Measurements from ENCODE around the gene LIM2.

DNA sequence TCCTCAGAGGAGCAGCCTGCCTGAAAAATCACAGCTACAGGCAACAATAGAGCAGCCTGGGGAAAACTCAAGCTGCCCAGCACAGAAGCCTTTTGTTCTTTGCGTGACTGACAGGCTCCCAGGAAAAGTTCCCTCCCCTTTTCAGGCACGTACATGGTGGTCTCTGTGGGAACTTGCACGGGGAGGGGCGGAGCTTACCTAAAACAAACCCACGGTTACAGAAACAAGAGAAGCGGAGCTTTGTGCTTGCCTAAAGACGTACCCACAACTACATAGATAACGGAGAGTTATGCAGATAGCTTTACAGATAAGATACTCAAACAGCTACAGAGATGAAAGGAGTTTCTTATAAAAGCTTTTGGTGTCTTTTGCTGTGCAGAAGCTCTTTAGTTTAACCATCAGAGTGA, 33.0 kb downstream of the LIM2 start:
- TF ChIP-seq, protein P1, sequence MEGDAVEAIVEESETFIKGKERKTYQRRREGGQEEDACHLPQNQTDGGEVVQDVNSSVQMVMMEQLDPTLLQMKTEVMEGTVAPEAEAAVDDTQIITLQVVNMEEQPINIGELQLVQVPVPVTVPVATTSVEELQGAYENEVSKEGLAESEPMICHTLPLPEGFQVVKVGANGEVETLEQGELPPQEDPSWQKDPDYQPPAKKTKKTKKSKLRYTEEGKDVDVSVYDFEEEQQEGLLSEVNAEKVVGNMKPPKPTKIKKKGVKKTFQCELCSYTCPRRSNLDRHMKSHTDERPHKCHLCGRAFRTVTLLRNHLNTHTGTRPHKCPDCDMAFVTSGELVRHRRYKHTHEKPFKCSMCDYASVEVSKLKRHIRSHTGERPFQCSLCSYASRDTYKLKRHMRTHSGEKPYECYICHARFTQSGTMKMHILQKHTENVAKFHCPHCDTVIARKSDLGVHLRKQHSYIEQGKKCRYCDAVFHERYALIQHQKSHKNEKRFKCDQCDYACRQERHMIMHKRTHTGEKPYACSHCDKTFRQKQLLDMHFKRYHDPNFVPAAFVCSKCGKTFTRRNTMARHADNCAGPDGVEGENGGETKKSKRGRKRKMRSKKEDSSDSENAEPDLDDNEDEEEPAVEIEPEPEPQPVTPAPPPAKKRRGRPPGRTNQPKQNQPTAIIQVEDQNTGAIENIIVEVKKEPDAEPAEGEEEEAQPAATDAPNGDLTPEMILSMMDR (conservative IDR thresholded peaks at IDR 0.05; ENCODE audit: low read length), result no peak
- TF ChIP-seq EZH2phosphoT487 (IDR thresholded peaks at IDR 0.05; ENCODE audit: borderline replicate concordance, low read depth, low read length), result no peak
